ENCODE measurements around the gene DRAP1. TPM values are rescaled to one million over a fixed set of nuclear protein-coding genes. Genes with fewer than 3 reads are reported as not detected.
A peak's percentile ranks its signal among the peaks of the same experiment; 100 is the strongest.
"Not testable (repeated sequence)": the region's sequence is repeated elsewhere in the genome, so short reads cannot be mapped to it uniquely, and the experiment has no call there.

DRAP1 gene
- total RNA-seq, 4 donors from 2014 or later, result 15.7 to 63.2 (median 57.0) TPM

GRCh38 chr11:65890324-65891218, 28.7 kb upstream of the DRAP1 start, which contains the start of gene CCDC85B:
CCDC85B (plus strand) TSS chr11:65890673; CDS start chr11:65890784, 111 bp downstream.
- in situ Hi-C loops (cut with MboI; ENCODE audit: low pct_ligation_motif_present in 1 of 4, low pct_unique_long_range_greater_than_20kb in 1 of 4, low sequenced_read_pairs in 3 of 4), result loop anchor here in 2 of 4 donors (25.0 kb wide), 1 partner anchor 97 kb away; no protein-coding TSS in a partner anchor
- intact Hi-C loops (cut with DNase I; ENCODE audit: low total_unique reads), result no loop called here
- TF ChIP-seq CTCF (IDR thresholded peaks at IDR 0.05) (peak in 3 of 5 experiments; percentile 11 to 48 (median 31)), POLR2AphosphoS5 (IDR thresholded peaks at IDR 0.05) (peak; percentile 86 to 97 (median 95)), POLR2A (IDR thresholded peaks at IDR 0.05) (peak; percentile 81), EP300 (IDR thresholded peaks at IDR 0.05; ENCODE audit: low read depth) (no peak)
- Histone ChIP-seq H3K36me3 (no peaks in the 10 kb centered on the region), H3K4me3 (peak within 1 kb of the TSS; percentile 45 to 79 (median 69)), H3K4me1 (peaks cover 39 to 73% (median 58%) of the 10 kb centered on the region in 4 donors), H3K27me3 (no peaks in the 10 kb centered on the region), H3K27ac (peak within 1 kb of the TSS; percentile 95 to 99 (median 97)), H3K9me3 (no peaks in the 10 kb centered on the region)
- WGBS, 2 donors (ENCODE audit: low coverage in 1 of 2), result 1% methylated on average over 27 of the region's 94 CpGs; no CpG with 5 or more reads in 1 of the 2 donors
- peak; percentile 99 for DNase-seq

DNA sequence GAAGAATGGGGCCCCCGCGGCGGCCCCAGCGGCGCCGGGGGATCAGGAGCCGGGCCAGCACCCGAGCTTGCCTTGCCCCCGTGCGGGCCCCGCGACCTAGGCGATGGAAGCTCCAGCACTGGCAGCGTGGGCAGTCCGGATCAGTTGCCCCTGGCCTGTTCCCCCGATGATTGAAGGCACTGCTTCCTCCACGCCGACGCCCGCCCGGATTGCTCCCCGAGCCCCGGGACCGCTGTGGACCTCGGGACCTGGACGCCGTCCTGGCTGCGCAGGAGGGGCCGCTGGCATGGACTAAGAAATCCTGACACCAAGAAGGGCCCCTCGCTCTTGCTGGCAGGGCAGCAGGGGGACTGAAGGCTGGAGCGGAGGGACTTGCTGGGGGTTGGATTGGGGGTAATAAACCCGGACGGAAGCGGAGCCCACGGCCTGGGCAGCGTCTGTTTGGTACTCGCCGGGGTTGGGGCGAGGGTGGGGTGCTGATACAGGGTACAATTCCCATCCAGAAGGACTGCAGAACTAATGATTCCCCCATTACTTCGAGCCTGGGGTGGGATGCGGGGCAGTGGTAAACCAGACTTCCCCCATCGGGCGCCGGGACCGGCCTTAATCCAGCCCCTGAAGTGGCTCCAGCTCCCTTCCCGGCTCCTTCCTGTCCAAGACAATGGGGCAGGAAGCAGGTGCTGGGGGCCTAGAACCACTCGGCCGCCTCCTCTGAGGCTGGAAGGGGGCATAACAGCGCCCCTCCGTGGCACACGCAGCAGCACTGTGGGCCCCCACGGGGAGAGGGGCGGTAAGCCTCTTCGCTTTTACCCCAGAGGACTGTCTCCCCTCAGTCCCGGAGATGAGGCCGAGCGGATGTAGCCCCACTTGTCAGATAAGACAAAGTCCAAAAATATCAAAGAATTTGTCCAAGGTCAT, 27.7 kb upstream of the DRAP1 start:
- no peaks in the 10 kb centered on the region for H3K36me3 ChIP-seq
- in situ Hi-C loops (cut with MboI; ENCODE audit: low pct_ligation_motif_present in 1 of 4, low pct_unique_long_range_greater_than_20kb in 1 of 4, low sequenced_read_pairs in 3 of 4) (loop anchor here in 2 of 4 donors (25.0 kb wide), 1 partner anchor 96 kb away; no protein-coding TSS in a partner anchor), intact Hi-C loops (cut with DNase I; ENCODE audit: low total_unique reads) (no loop called here)
- 5% methylated on average over 54 of the region's 57 CpGs; no CpG with 5 or more reads in 1 of the 2 donors for WGBS, 2 donors (ENCODE audit: low coverage in 1 of 2)
- H3K4me3 ChIP-seq, result peak overlapping the region; percentile 45 to 79 (median 69)
- no peaks in the 10 kb centered on the region for H3K9me3 ChIP-seq
- TF ChIP-seq POLR2A (IDR thresholded peaks at IDR 0.05), result peak; percentile 17
- TF ChIP-seq CTCF (IDR thresholded peaks at IDR 0.05), result no peak
- TF ChIP-seq POLR2AphosphoS5 (IDR thresholded peaks at IDR 0.05), result peak in 1 of 3 donors; percentile 22
- TF ChIP-seq EP300 (IDR thresholded peaks at IDR 0.05; ENCODE audit: low read depth), result no peak
- peak overlapping the region; percentile 95 to 99 (median 97) for H3K27ac ChIP-seq
- DNase-seq, result no peak
- H3K27me3 ChIP-seq, result no peaks in the 10 kb centered on the region
- H3K4me1 ChIP-seq, result peaks cover 39 to 72% (median 58%) of the 10 kb centered on the region in 4 donors

- H3K27me3 ChIP-seq; H3K36me3 ChIP-seq; H3K9me3 ChIP-seq; intact Hi-C loops (cut with DNase I; ENCODE audit: low total_unique reads): not testable (repeated sequence)
- DNase-seq, result peak; percentile 8
- in situ Hi-C loops (cut with MboI; ENCODE audit: low pct_ligation_motif_present in 1 of 4, low pct_unique_long_range_greater_than_20kb in 1 of 4, low sequenced_read_pairs in 3 of 4), result loop anchor here in 2 of 4 donors (25.0 kb wide), 1 partner anchor 95 kb away; no protein-coding TSS in a partner anchor
- Histone ChIP-seq H3K27ac (peak overlapping the region; percentile 95 to 99 (median 97)), H3K4me1 (peaks cover 39 to 66% (median 57%) of the 10 kb centered on the region in 4 donors), H3K4me3 (peak overlapping the region in 2 of 4 donors; percentile 65 to 79)
- 70% methylated on average over 5 of the region's 5 CpGs; no CpG with 5 or more reads in 1 of the 2 donors for WGBS, 2 donors (ENCODE audit: low coverage in 1 of 2)
These were observed 27.1 kb upstream of the DRAP1 start for GRCh38 chr11:65892137-65892540.

DNA sequence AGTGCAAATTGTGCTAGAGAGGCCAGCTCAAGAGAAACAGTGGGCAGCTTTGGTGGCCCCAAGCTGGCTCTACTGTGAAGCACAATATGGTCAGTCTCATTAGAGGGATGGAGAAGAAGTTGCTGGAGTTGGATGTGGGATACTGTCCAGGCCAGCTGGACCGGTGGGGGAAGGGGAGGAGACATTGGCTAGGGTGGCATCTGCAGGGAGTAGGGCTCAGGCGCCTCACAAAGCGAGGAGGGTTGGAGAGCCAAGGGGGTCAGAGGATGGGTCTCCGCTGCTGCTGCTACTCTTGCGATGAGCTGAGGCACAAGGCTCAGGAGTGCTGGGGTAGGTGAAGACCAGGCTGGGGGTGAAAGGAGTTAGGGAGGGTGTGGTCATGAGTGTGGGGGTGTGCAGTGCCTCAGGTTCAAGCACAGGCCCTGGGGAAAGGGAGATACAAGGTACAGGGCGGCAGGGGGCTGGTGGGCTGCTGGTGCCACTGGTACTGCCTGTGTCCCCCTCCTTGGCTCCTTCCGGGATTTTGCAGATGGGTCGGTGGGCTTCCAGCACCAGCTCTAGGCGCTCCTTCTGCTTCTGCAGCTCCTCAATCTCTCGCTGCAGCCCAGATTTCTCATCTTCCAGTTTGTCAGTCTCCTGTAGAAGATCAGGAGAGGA, 26.4 kb upstream of the DRAP1 start:
- TF ChIP-seq POLR2AphosphoS5 (IDR thresholded peaks at IDR 0.05), result no peak
- no peak for TF ChIP-seq POLR2A (IDR thresholded peaks at IDR 0.05)
- no peak for TF ChIP-seq CTCF (IDR thresholded peaks at IDR 0.05)
- TF ChIP-seq EP300 (IDR thresholded peaks at IDR 0.05; ENCODE audit: low read depth), result no peak
- Histone ChIP-seq H3K27ac (peak overlapping the region; percentile 95 to 99 (median 97)), H3K4me3 (peak overlapping the region in 1 of 4 donors; percentile 25), H3K4me1 (peaks cover 34 to 59% (median 50%) of the 10 kb centered on the region in 4 donors), H3K27me3 (no peaks in the 10 kb centered on the region), H3K36me3 (no peaks in the 10 kb centered on the region), H3K9me3 (no peaks in the 10 kb centered on the region)
- intact Hi-C loops (cut with DNase I; ENCODE audit: low total_unique reads) (no loop called here), in situ Hi-C loops (cut with MboI; ENCODE audit: low pct_ligation_motif_present in 1 of 4, low pct_unique_long_range_greater_than_20kb in 1 of 4, low sequenced_read_pairs in 3 of 4) (loop anchor here in 2 of 4 donors (25.0 kb wide), 1 partner anchor 95 kb away; no protein-coding TSS in a partner anchor)
- WGBS, 2 donors (ENCODE audit: low coverage in 1 of 2), result 76 to 80% methylated on average over 3 to 10 of the region's 10 CpGs
- no peak for DNase-seq

Measured in transverse colon (tissue), 4 donors.